Ishikawa (cell line): ENCODE measurements around the gene KDM1A.

Experiments used
- CEBPB ChIP-seq: IDR thresholded peaks from 2 replicates; pipeline ENCODE4 v1.6.1; 2012
- EGR1 ChIP-seq: IDR thresholded peaks from 2 replicates; pipeline ENCODE4 v1.6.1; 2012
- RAD21 ChIP-seq: IDR thresholded peaks from 2 replicates; pipeline ENCODE4 v1.6.1; 2012; ENCODE audit warnings: low read depth
- TF ChIP-seq, protein P1 (sequence below): IDR thresholded peaks from 2 replicates; pipeline ENCODE4 v1.6.1; 2012

DNA sequence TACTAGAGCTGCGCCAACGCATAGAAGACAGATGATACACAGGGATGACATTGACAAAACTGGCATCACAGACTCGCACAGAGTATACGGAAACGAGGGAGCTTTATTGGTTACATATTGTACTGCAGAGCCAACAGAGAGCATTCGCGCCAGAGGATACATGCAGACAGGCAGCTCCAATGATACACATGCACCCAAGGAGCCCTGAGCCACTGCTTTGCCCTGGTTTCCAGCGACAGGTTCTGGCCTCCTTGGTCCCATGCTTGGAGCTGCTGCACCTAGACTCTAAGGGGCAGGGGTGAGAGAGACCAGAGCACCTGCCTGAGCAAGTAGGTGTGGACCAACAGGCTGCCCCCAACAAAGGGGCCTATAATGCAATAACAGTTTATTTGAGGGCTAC lies 65.6 kb downstream of the KDM1A start:
- no peak for TF ChIP-seq RAD21
- no peak for TF ChIP-seq CEBPB
- no peak for TF ChIP-seq EGR1
- TF ChIP-seq, protein P1, sequence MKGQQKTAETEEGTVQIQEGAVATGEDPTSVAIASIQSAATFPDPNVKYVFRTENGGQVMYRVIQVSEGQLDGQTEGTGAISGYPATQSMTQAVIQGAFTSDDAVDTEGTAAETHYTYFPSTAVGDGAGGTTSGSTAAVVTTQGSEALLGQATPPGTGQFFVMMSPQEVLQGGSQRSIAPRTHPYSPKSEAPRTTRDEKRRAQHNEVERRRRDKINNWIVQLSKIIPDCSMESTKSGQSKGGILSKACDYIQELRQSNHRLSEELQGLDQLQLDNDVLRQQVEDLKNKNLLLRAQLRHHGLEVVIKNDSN = no peak
